WTC11 (cell line): ENCODE measurements around the gene SENP1. TPM values are rescaled to one million over a fixed set of nuclear protein-coding genes. Genes with fewer than 3 reads are reported as not detected.
A peak's percentile ranks its signal among the peaks of the same experiment; 100 is the strongest.

Experiments
- ATAC-seq: fragments of 200-7000 bp; cut with Tn5 transposase; 2 replicates; pipeline ENCODE4 v1.10.0; 2021; ENCODE audit warnings: mild to moderate bottlenecking, moderate library complexity
- CTCF ChIA-PET: fragments of 300-600 bp; sonication (Branson Sonifier 250); formaldehyde crosslinking; loops from one replicate; lab custom pipeline; 2021; ENCODE audit warnings: antibody characterized with exemption; lab: Charles Lee
- POLR2A ChIA-PET: fragments of 350-600 bp; sonication (Branson Sonifier 250); formaldehyde crosslinking; loops from one replicate; lab custom pipeline; 2021; ENCODE audit warnings: antibody characterized with exemption; lab: Charles Lee
- DNase-seq: peaks from one replicate; pipeline ENCODE4 v3.0.0; 2021; ENCODE audit warnings: low spot score
- H3K27ac Mint-ChIP-seq: 2 replicates; pipeline ENCODE4 v1.8.0; 2021; ENCODE audit warnings: mixed read lengths
- H3K27me3 Mint-ChIP-seq: 2 replicates; pipeline ENCODE4 v1.8.0; 2021; ENCODE audit warnings: low read depth, mild to moderate bottlenecking, moderate library complexity, mixed read lengths
- H3K36me3 Mint-ChIP-seq: 2 replicates; pipeline ENCODE4 v1.8.0; 2021; ENCODE audit warnings: mixed read lengths
- H3K4me1 Mint-ChIP-seq: 2 replicates; pipeline ENCODE4 v1.8.0; 2022; ENCODE audit warnings: mixed read lengths
- H3K4me3 Mint-ChIP-seq: 2 replicates; pipeline ENCODE4 v1.8.0; 2021; ENCODE audit warnings: mild to moderate bottlenecking, moderate library complexity, mixed read lengths
- H3K9me3 Mint-ChIP-seq: 2 replicates; pipeline ENCODE4 v1.8.0; 2021; ENCODE audit warnings: mixed read lengths
- GABPB1 ChIP-seq: sonication (generic); formaldehyde crosslinking; IDR thresholded peaks from 2 replicates; pipeline ENCODE4 v1.8.1; 2023; ENCODE audit warnings: mild to moderate bottlenecking, missing genetic modification reagents
- MYBL2 ChIP-seq: sonication (generic); formaldehyde crosslinking; IDR thresholded peaks from 2 replicates; pipeline ENCODE4 v1.8.1; 2023; ENCODE audit warnings: mild to moderate bottlenecking, moderate library complexity, missing genetic modification reagents
- NFATC4 ChIP-seq: fragments of 250-450 bp; sonication (Bioruptor Pico); IDR thresholded peaks from 2 replicates; pipeline ENCODE4 v1.9.0; 2021; ENCODE audit warnings: mild to moderate bottlenecking
- NFYB ChIP-seq: sonication (generic); formaldehyde crosslinking; conservative IDR thresholded peaks from 2 replicates; pipeline ENCODE4 v1.8.0; 2022; ENCODE audit warnings: low read depth, missing genetic modification reagents
- NR2C2 ChIP-seq: sonication (generic); formaldehyde crosslinking; IDR thresholded peaks from 2 replicates; pipeline ENCODE4 v1.8.0; 2022; ENCODE audit warnings: mild to moderate bottlenecking, missing genetic modification reagents
- OVOL2 ChIP-seq: fragments of 250-450 bp; sonication (Bioruptor Pico); IDR thresholded peaks from 2 replicates; pipeline ENCODE4 v1.9.0; 2021; ENCODE audit warnings: mild to moderate bottlenecking, borderline replicate concordance
- RORB ChIP-seq: fragments of 250-450 bp; sonication (Bioruptor Pico); IDR thresholded peaks from 2 replicates; pipeline ENCODE4 v1.9.0; 2021; ENCODE audit warnings: mild to moderate bottlenecking
- SMAD4 ChIP-seq: sonication (generic); formaldehyde crosslinking; IDR thresholded peaks from 2 replicates; pipeline ENCODE4 v1.8.0; 2022; ENCODE audit warnings: mild to moderate bottlenecking, missing genetic modification reagents
- ZNF138 ChIP-seq: sonication (generic); formaldehyde crosslinking; conservative IDR thresholded peaks from 2 replicates; pipeline ENCODE4 v1.8.1; 2022; ENCODE audit warnings: mild to moderate bottlenecking, moderate library complexity, missing genetic modification reagents
- ZNF232 ChIP-seq: sonication (generic); formaldehyde crosslinking; IDR thresholded peaks from 2 replicates; pipeline ENCODE4 v1.8.0; 2022; ENCODE audit warnings: mild to moderate bottlenecking, missing genetic modification reagents
- ZNF396 ChIP-seq: fragments of 250-450 bp; sonication (Bioruptor Pico); IDR thresholded peaks from 2 replicates; pipeline ENCODE4 v1.8.0; 2021; ENCODE audit warnings: mild to moderate bottlenecking, moderate library complexity, borderline replicate concordance
- total RNA-seq: library from RNA; stranded (reverse); gene quantifications from 3 replicates; pipeline ENCODE4 v1.2.3, GENCODE V29; 2021
- TF ChIP-seq, protein P1 (sequence below): fragments of 250-450 bp; sonication (Bioruptor Pico); IDR thresholded peaks from 2 replicates; pipeline ENCODE4 v1.9.0; 2021; ENCODE audit warnings: mild to moderate bottlenecking, borderline replicate concordance
- TF ChIP-seq, protein P2 (sequence below): sonication (generic); formaldehyde crosslinking; IDR thresholded peaks from 2 replicates; pipeline ENCODE4 v1.8.1; 2023; ENCODE audit warnings: mild to moderate bottlenecking, missing genetic modification reagents
- TF ChIP-seq, protein P3 (sequence below): sonication (generic); formaldehyde crosslinking; IDR thresholded peaks from 2 replicates; pipeline ENCODE4 v1.8.1; 2022; ENCODE audit warnings: low read depth, missing genetic modification reagents, borderline replicate concordance
- TF ChIP-seq, protein P4 (sequence below): sonication (generic); formaldehyde crosslinking; IDR thresholded peaks from 2 replicates; pipeline ENCODE4 v1.8.1; 2022; ENCODE audit warnings: mild to moderate bottlenecking, moderate library complexity, missing genetic modification reagents
- TF ChIP-seq, protein P5 (sequence below): sonication (generic); formaldehyde crosslinking; IDR thresholded peaks from 2 replicates; pipeline ENCODE4 v1.8.1; 2023; ENCODE audit warnings: mild to moderate bottlenecking, missing genetic modification reagents
- TF ChIP-seq, protein P6 (sequence below): sonication (generic); formaldehyde crosslinking; conservative IDR thresholded peaks from 2 replicates; pipeline ENCODE4 v1.8.1; 2022; ENCODE audit warnings: mild to moderate bottlenecking, missing genetic modification reagents
- TF ChIP-seq, protein P7 (sequence below): fragments of 200-600 bp; IDR thresholded peaks from 2 replicates; pipeline ENCODE4 v1.8.0; 2022; ENCODE audit warnings: antibody characterized with exemption
- TF ChIP-seq, protein P8 (sequence below): sonication (generic); formaldehyde crosslinking; IDR thresholded peaks from 2 replicates; pipeline ENCODE4 v1.8.1; 2022; ENCODE audit warnings: mild to moderate bottlenecking, missing genetic modification reagents, moderate library complexity, borderline replicate concordance

Gene SENP1
- total RNA-seq, 1 experiment from 2014 or later = 20.4 TPM

DNA sequence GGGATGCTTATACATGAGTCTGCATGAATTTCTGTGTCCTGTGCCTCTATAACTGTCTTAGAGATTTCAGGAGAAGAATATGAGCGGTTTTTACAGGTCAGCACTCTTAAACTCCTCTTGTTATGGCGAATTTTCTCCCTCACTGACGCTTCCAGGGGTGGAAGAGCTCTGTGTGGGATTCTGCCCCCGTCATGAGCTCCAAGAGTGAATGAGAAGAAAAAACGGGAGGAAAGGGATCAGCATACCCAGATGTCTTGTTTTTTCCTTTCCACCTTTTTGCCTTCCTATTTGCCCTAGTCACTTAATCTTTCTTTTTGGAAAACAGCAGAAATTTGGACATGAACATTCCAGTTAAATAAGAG lies 13.9 kb upstream of the SENP1 start:
- TF ChIP-seq NFYB (no peak), ZNF396 (CRISPR knock-in tag) (no peak), NFATC4 (no peak), ZNF232 (CRISPR knock-in tag) (no peak), ZNF138 (CRISPR knock-in tag) (no peak), RORB (no peak), SMAD4 (CRISPR knock-in tag) (no peak), MYBL2 (CRISPR knock-in tag) (no peak), GABPB1 (CRISPR knock-in tag) (no peak), NR2C2 (CRISPR knock-in tag) (no peak), OVOL2 (CRISPR knock-in tag) (no peak)
- TF ChIP-seq, protein P1, sequence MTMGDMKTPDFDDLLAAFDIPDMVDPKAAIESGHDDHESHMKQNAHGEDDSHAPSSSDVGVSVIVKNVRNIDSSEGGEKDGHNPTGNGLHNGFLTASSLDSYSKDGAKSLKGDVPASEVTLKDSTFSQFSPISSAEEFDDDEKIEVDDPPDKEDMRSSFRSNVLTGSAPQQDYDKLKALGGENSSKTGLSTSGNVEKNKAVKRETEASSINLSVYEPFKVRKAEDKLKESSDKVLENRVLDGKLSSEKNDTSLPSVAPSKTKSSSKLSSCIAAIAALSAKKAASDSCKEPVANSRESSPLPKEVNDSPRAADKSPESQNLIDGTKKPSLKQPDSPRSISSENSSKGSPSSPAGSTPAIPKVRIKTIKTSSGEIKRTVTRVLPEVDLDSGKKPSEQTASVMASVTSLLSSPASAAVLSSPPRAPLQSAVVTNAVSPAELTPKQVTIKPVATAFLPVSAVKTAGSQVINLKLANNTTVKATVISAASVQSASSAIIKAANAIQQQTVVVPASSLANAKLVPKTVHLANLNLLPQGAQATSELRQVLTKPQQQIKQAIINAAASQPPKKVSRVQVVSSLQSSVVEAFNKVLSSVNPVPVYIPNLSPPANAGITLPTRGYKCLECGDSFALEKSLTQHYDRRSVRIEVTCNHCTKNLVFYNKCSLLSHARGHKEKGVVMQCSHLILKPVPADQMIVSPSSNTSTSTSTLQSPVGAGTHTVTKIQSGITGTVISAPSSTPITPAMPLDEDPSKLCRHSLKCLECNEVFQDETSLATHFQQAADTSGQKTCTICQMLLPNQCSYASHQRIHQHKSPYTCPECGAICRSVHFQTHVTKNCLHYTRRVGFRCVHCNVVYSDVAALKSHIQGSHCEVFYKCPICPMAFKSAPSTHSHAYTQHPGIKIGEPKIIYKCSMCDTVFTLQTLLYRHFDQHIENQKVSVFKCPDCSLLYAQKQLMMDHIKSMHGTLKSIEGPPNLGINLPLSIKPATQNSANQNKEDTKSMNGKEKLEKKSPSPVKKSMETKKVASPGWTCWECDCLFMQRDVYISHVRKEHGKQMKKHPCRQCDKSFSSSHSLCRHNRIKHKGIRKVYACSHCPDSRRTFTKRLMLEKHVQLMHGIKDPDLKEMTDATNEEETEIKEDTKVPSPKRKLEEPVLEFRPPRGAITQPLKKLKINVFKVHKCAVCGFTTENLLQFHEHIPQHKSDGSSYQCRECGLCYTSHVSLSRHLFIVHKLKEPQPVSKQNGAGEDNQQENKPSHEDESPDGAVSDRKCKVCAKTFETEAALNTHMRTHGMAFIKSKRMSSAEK (CRISPR knock-in tag) = no peak
- TF ChIP-seq, protein P2, sequence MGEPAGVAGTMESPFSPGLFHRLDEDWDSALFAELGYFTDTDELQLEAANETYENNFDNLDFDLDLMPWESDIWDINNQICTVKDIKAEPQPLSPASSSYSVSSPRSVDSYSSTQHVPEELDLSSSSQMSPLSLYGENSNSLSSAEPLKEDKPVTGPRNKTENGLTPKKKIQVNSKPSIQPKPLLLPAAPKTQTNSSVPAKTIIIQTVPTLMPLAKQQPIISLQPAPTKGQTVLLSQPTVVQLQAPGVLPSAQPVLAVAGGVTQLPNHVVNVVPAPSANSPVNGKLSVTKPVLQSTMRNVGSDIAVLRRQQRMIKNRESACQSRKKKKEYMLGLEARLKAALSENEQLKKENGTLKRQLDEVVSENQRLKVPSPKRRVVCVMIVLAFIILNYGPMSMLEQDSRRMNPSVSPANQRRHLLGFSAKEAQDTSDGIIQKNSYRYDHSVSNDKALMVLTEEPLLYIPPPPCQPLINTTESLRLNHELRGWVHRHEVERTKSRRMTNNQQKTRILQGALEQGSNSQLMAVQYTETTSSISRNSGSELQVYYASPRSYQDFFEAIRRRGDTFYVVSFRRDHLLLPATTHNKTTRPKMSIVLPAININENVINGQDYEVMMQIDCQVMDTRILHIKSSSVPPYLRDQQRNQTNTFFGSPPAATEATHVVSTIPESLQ (CRISPR knock-in tag) = no peak
- TF ChIP-seq, protein P3, sequence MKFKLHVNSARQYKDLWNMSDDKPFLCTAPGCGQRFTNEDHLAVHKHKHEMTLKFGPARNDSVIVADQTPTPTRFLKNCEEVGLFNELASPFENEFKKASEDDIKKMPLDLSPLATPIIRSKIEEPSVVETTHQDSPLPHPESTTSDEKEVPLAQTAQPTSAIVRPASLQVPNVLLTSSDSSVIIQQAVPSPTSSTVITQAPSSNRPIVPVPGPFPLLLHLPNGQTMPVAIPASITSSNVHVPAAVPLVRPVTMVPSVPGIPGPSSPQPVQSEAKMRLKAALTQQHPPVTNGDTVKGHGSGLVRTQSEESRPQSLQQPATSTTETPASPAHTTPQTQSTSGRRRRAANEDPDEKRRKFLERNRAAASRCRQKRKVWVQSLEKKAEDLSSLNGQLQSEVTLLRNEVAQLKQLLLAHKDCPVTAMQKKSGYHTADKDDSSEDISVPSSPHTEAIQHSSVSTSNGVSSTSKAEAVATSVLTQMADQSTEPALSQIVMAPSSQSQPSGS (CRISPR knock-in tag) = no peak
- TF ChIP-seq, protein P4, sequence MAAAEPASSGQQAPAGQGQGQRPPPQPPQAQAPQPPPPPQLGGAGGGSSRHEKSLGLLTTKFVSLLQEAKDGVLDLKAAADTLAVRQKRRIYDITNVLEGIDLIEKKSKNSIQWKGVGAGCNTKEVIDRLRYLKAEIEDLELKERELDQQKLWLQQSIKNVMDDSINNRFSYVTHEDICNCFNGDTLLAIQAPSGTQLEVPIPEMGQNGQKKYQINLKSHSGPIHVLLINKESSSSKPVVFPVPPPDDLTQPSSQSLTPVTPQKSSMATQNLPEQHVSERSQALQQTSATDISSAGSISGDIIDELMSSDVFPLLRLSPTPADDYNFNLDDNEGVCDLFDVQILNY (CRISPR knock-in tag) = no peak
- TF ChIP-seq, protein P5, sequence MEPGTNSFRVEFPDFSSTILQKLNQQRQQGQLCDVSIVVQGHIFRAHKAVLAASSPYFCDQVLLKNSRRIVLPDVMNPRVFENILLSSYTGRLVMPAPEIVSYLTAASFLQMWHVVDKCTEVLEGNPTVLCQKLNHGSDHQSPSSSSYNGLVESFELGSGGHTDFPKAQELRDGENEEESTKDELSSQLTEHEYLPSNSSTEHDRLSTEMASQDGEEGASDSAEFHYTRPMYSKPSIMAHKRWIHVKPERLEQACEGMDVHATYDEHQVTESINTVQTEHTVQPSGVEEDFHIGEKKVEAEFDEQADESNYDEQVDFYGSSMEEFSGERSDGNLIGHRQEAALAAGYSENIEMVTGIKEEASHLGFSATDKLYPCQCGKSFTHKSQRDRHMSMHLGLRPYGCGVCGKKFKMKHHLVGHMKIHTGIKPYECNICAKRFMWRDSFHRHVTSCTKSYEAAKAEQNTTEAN (CRISPR knock-in tag) = no peak
- TF ChIP-seq, protein P6, sequence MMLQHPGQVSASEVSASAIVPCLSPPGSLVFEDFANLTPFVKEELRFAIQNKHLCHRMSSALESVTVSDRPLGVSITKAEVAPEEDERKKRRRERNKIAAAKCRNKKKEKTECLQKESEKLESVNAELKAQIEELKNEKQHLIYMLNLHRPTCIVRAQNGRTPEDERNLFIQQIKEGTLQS = no peak
- TF ChIP-seq, protein P7, sequence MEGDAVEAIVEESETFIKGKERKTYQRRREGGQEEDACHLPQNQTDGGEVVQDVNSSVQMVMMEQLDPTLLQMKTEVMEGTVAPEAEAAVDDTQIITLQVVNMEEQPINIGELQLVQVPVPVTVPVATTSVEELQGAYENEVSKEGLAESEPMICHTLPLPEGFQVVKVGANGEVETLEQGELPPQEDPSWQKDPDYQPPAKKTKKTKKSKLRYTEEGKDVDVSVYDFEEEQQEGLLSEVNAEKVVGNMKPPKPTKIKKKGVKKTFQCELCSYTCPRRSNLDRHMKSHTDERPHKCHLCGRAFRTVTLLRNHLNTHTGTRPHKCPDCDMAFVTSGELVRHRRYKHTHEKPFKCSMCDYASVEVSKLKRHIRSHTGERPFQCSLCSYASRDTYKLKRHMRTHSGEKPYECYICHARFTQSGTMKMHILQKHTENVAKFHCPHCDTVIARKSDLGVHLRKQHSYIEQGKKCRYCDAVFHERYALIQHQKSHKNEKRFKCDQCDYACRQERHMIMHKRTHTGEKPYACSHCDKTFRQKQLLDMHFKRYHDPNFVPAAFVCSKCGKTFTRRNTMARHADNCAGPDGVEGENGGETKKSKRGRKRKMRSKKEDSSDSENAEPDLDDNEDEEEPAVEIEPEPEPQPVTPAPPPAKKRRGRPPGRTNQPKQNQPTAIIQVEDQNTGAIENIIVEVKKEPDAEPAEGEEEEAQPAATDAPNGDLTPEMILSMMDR = no peak
- TF ChIP-seq, protein P8, sequence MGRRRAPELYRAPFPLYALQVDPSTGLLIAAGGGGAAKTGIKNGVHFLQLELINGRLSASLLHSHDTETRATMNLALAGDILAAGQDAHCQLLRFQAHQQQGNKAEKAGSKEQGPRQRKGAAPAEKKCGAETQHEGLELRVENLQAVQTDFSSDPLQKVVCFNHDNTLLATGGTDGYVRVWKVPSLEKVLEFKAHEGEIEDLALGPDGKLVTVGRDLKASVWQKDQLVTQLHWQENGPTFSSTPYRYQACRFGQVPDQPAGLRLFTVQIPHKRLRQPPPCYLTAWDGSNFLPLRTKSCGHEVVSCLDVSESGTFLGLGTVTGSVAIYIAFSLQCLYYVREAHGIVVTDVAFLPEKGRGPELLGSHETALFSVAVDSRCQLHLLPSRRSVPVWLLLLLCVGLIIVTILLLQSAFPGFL (CRISPR knock-in tag) = no peak
- ATAC-seq = no peak
- POLR2A ChIA-PET = interaction anchor here (1.1 to 2.2 kb wide), 6 partner anchors 10 to 157 kb away, joined by 3 to 16 read pairs (median 6); partner anchors contain the start of genes ASB8, SENP1 and TMEM106C
- Mint-ChIP-seq H3K27me3 (peaks cover 7% of the 10 kb centered on the region), H3K4me1 (peaks cover 16% of the 10 kb centered on the region), H3K4me3 (peak overlapping the region; percentile 92), H3K9me3 (peaks cover 7% of the 10 kb centered on the region), H3K27ac (peak overlapping the region; percentile 42), H3K36me3 (peaks cover 23% of the 10 kb centered on the region)
- DNase-seq = no peak
- CTCF ChIA-PET = interaction anchor here (0.9 to 2.2 kb wide), 13 partner anchors 14 to 281 kb away, joined by 3 to 16 read pairs (median 4); partner anchors contain the start of genes ASB8, SENP1, TMEM106C and VDR
